HG03457 (cell line): Measurements from ENCODE around the gene NBL1.

Source experiments
- ATAC-seq: cut with Tn5 transposase; IDR thresholded peaks from one replicate; pipeline ENCODE4 v1.9.1; 2021; ENCODE audit warnings: moderate number of reproducible peaks; ENCODE audit not compliant: unreplicated experiment

Gene NBL1

DNA sequence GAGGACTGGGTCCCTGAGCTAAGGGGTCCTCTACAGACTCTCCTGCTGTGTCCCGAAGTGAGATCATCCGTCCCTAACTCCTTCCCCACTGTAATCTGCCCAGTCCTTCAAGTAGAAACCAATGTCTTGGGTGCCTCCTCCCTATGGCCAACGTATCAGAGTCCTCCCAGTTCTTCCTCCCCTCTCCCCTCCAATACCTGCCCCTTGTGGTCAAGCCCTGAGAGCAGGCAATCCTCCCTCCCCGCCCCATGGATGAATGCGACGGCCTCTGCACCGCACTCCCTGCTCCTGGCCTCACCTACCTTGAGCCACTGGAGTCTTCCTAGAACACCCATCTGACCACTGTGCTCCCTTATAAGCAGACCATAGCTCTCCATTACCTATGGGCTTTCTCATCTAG, 51.7 kb downstream of the NBL1 start:
- no peak for ATAC-seq

DNA sequence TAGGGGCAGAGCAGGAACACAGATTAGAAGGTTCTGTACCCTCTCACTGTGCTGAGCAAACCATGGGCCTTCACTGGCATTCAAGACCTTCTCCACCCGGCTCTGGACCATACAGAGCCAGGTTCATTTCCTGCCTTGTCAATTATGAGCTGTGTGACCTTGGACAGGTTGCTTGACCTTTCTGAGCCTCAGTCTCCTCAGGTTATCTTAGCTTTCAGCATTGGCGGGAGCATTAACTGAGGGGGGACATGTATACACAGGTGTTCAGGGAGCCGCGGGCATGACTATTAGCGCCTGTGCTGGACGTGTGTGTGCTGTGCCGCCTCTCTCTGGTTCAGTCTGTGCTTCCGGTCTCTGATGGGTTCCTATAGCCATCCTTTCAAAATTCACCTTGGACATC, 52.7 kb downstream of the NBL1 start:
- no peak for ATAC-seq

DNA sequence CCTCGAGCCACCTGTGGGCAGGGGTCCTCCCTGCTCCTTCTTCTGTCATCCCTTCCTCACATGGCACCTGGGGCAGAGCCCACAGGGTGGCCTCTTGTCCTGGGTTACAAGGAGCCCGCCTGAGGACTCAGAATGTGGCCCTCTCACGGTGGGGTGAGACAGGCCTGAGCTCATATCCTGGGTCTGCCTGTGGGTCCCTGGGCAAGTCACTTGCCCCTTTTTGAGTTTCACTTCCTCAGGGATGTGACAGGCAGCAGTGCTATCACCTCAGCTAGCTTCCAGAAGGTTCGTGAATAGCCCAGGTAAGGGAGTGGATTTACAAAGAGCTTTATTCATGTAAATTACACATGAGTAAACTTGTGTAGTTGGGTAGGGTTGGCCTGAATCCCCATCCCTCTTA, 54.1 kb downstream of the NBL1 start:
- no peak for ATAC-seq

DNA sequence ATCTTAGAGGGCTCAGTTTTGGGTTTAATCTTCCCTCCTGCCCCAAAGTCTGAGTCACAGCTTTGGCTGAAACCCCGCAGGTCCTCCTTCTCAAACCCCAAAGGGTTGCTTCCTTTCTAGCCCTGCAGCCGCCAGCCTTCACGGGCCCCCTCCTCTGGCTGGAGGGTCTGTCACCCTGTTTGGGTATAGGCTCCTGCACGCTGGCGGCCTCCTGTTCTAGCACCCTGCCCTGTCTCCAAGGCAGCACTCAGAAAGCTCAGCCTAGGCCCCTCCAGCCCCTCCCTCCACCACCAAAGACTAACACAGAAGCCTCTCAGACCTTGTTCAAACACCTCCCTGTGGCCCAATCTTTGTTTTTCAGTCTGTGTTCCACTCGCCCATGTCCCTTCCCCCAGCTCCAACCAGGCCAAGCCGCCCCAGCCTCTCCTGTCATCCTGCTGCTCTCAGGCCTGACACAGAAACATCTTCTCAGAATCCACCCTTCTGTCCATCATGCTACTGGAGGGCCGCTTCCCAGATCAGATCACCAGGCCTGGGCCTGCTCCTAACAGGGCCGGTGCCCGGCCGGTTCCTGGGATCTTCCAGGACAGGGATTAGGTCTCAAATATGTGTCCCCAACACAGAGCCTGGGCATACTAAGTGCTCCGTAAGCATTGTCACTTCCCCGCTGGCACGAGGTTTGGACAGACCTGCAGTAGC, 56.1 kb downstream of the NBL1 start:
- ATAC-seq, result no peak

DNA sequence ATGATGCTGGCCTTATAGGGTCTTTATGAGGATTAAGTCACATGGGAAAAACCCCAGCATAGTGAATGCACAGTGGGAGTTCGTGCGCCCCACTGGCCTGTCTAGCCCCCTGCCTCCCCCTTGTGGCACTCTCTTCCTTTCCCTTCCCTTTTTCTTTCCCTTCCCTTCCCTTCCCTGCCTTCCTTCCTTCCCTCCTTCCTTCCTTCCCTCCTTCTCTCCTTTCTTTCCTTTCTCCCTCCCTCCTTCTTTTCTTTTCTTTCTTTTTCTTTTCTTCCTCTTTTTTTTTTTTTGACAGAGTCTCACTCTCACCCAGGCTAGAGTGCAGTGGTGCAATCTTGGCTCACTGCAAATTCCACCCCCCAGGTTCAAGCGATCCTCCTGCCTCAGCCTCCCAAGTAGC, 59.2 kb downstream of the NBL1 start:
- no peak for ATAC-seq

DNA sequence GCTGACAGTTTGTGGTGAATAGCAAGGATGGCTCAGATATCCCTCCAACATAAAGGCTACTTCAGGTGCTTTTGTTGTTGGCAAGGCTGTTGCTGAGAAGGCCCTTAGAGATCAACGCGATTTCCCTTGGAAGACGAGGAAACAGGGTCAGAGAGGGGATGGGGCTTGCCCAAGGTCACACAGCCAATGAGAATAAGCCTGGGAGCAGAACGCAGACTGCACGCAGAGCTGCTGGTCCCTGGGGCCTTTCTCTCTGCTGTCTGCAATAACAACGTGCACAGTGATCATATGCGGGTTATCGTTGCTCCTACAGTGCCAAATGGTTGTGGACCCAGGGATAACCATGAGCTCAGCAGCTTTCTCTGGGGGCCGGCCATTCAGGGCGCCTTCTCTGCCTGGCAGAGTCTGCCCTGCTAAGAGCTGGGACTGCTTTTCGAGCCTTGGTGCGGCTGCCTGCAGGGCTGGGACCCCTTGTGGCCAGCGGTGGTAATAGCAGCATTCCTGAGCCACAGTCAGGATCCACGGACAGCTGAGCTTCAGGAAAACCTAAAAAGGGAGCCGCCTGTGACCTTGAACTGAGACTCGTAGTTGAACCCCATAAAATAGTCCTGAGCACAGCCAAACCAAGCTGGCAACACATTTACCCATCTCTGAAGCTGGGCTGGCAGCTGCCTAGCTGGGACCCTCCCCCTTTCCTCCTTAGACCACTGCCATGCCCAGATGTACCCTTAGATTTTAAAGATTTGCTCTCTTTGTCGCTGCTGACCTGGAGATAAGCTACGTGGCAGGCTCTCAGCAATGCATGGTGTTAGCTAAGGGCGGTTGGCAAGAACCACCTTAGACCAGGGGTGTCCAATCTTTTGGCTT, 60.4 kb downstream of the NBL1 start:
- no peak for ATAC-seq

DNA sequence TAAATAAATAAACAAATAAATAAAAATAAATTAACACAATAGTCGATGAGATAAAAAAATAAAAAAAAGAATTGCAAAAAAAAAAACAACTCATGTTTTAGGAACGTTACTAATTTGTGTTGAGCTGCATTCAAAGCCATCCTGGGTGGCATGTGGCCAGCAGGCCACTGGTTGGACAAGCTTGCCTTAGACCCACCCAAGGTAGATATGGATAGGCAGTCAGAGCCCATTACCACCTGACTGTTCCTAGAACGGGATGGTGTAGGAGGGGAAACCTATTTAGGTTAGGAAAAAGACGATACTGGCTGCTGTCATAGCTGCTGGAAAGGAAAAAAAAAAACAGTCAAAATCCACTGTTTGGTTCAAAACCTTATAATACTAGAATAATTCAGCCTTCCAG, 61.4 kb downstream of the NBL1 start:
- no peak for ATAC-seq

DNA sequence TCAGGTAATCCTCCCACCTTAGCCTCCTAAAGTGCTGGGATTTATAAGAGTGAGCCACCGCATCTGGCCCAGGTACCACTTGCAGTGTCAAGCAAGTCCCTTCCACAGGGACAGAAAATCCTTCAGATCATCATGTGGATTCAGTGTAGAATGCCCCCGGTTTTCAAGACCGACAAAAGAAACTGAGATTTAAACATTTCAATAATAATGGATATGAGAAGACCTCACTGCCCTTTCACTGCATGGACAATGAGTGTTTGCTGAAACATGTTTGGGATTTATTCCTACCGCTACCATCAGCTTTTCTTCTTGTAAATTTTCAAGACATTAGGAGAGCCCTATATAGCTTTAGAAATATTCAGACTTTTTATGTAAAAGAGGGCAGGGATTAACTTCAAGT, 62.0 kb downstream of the NBL1 start:
- ATAC-seq, result no peak
